GM23338 (cell line): ENCODE results near the gene CDK2. TPM values are rescaled to one million over a fixed set of nuclear protein-coding genes. Genes with fewer than 3 reads are reported as not detected.

Experiments used
- ATAC-seq: fragments of 200-7000 bp; cut with Tn5 transposase; 3 replicates; pipeline ENCODE4 v1.9.1; 2020
- DNase-seq: peaks from one replicate; pipeline ENCODE4 v3.0.0-alpha.2; 2015; ENCODE audit warnings: low spot score
- H2AFZ ChIP-seq: fragments of 200-600 bp; sonication (generic); 2 replicates; pipeline ENCODE4 v1.8.0; 2016; ENCODE audit warnings: antibody characterized with exemption, mild to moderate bottlenecking, moderate library complexity
- H3F3A ChIP-seq: fragments of 200-600 bp; sonication (generic); replicated peaks from 2 replicates; pipeline ENCODE4 v1.8.0; 2017; ENCODE audit warnings: antibody characterized with exemption, mixed run types, low read depth
- H3K27ac ChIP-seq: fragments of 200-600 bp; sonication (generic); 2 replicates; pipeline ENCODE4 v1.6.1; 2016; ENCODE audit warnings: low read depth
- H3K27me3 ChIP-seq: fragments of 200-600 bp; sonication (generic); 2 replicates; pipeline ENCODE4 v1.8.0; 2016; ENCODE audit warnings: mild to moderate bottlenecking, mixed run types, moderate library complexity; ENCODE audit not compliant: insufficient read depth
- H3K36me3 ChIP-seq: fragments of 200-600 bp; sonication (generic); 2 replicates; pipeline ENCODE4 v1.8.0; 2016; ENCODE audit warnings: mild to moderate bottlenecking; ENCODE audit not compliant: insufficient read depth
- H3K4me1 ChIP-seq: fragments of 200-600 bp; sonication (generic); 2 replicates; pipeline ENCODE4 v1.8.0; 2016; ENCODE audit warnings: mild to moderate bottlenecking, moderate library complexity; ENCODE audit not compliant: insufficient read depth
- H3K4me2 ChIP-seq: fragments of 200-600 bp; sonication (generic); 2 replicates; pipeline ENCODE4 v1.7.1; 2017; ENCODE audit warnings: mixed run types
- H3K4me3 ChIP-seq: fragments of 200-600 bp; sonication (generic); 2 replicates; pipeline ENCODE4 v1.6.1; 2016; ENCODE audit warnings: mixed run types
- H3K79me2 ChIP-seq: fragments of 200-600 bp; sonication (generic); replicated peaks from 2 replicates; pipeline ENCODE4 v1.8.0; 2017; ENCODE audit warnings: mild to moderate bottlenecking; ENCODE audit not compliant: insufficient read depth
- H3K9me2 ChIP-seq: fragments of 200-600 bp; sonication (generic); 2 replicates; pipeline ENCODE4 v1.8.0; 2017; ENCODE audit not compliant: insufficient read depth
- H4K20me1 ChIP-seq: fragments of 200-600 bp; sonication (generic); replicated peaks from 2 replicates; pipeline ENCODE4 v1.8.0; 2017; ENCODE audit warnings: mild to moderate bottlenecking; ENCODE audit not compliant: insufficient read depth
- H3K27ac Mint-ChIP-seq: 2 replicates; pipeline ENCODE4 v1.8.0; 2020; ENCODE audit warnings: inconsistent platforms, mild to moderate bottlenecking, moderate library complexity, mixed read lengths
- H3K27me3 Mint-ChIP-seq: 3 replicates; pipeline ENCODE4 v1.8.0; 2022; ENCODE audit warnings: low read depth, mild to moderate bottlenecking, moderate library complexity, mixed read lengths, inconsistent platforms; ENCODE audit not compliant: insufficient read depth, poor library complexity
- H3K36me3 Mint-ChIP-seq: 3 replicates; pipeline ENCODE4 v1.8.0; 2021; ENCODE audit warnings: low read depth, mild to moderate bottlenecking, inconsistent platforms, moderate library complexity, mixed read lengths
- H3K4me1 Mint-ChIP-seq: 3 replicates; pipeline ENCODE4 v1.8.0; 2020; ENCODE audit warnings: mild to moderate bottlenecking, inconsistent platforms, mixed read lengths
- H3K4me3 Mint-ChIP-seq: 3 replicates; pipeline ENCODE4 v1.8.0; 2021; ENCODE audit warnings: moderate library complexity, mild to moderate bottlenecking, inconsistent platforms, mixed read lengths
- H3K9me3 Mint-ChIP-seq: 3 replicates; pipeline ENCODE4 v1.8.0; 2020; ENCODE audit warnings: moderate library complexity, mild to moderate bottlenecking, inconsistent platforms, mixed read lengths
- CREB1 ChIP-seq: fragments of 250-450 bp; sonication (Bioruptor Pico); IDR thresholded peaks from 2 replicates; pipeline ENCODE4 v1.5.0; 2020; ENCODE audit warnings: low read depth, mild to moderate bottlenecking, moderate library complexity
- CTCF ChIP-seq, 2 experiments: fragments of 200-600 bp in 1 of 2; sonication (generic) in 1 of 2; conservative IDR thresholded peaks; 2 replicates each; pipeline versions ENCODE4 v1.5.1 to v1.6.1; 2016 to 2017; ENCODE audit warnings: antibody characterized with exemption in 2 of 2, low read depth in 2 of 2, mild to moderate bottlenecking in 2 of 2, moderate library complexity in 1 of 2
- ETS1 ChIP-seq: IDR thresholded peaks from 2 replicates; pipeline ENCODE4 v1.6.1; 2016; ENCODE audit warnings: antibody characterized with exemption
- EZH2 ChIP-seq: fragments of 200-600 bp; sonication (generic); IDR thresholded peaks from one replicate; pipeline ENCODE4 v1.8.0; 2017; ENCODE audit warnings: antibody characterized with exemption, mild to moderate bottlenecking, low read depth; ENCODE audit not compliant: unreplicated experiment
- EZH2phosphoT487 ChIP-seq: fragments of 200-600 bp; sonication (generic); IDR thresholded peaks from one replicate; pipeline ENCODE4 v1.8.1; 2018; ENCODE audit warnings: antibody characterized with exemption; ENCODE audit not compliant: unreplicated experiment
- JUNB ChIP-seq: IDR thresholded peaks from one replicate; pipeline ENCODE4 v1.6.1; 2016; ENCODE audit warnings: antibody characterized with exemption; ENCODE audit not compliant: unreplicated experiment
- NANOG ChIP-seq: IDR thresholded peaks from 2 replicates; pipeline ENCODE4 v1.6.1; 2016; ENCODE audit warnings: antibody characterized with exemption, borderline replicate concordance
- POLR2AphosphoS5 ChIP-seq: IDR thresholded peaks from 2 replicates; pipeline ENCODE4 v1.6.1; 2016; ENCODE audit warnings: antibody characterized with exemption, low read depth
- REST ChIP-seq: IDR thresholded peaks from one replicate; pipeline ENCODE4 v1.6.1; 2018; ENCODE audit warnings: antibody characterized with exemption; ENCODE audit not compliant: unreplicated experiment
- STAT1 ChIP-seq: IDR thresholded peaks from one replicate; pipeline ENCODE4 v1.6.1; 2016; ENCODE audit warnings: antibody characterized with exemption; ENCODE audit not compliant: unreplicated experiment
- ZNF114 ChIP-seq: fragments of 250-450 bp; sonication (Bioruptor Pico); IDR thresholded peaks from 2 replicates; pipeline ENCODE4 v1.5.0; 2020; ENCODE audit warnings: mild to moderate bottlenecking, moderate library complexity
- polyA plus RNA-seq: library from polyadenylated mRNA; unstranded; fragments of >200 nt; fragmentation: Nextera tagmentation; extraction: Ambion mirVana; gene quantifications from 2 replicates; pipeline ENCODE4 v1.2.1, GENCODE V29; 2016
- total RNA-seq: library from RNA; depleted of rRNA; stranded (reverse); fragments of >200 nt; shearing (Covaris generic); gene quantifications from 2 replicates; pipeline ENCODE4 v1.2.3, GENCODE V29; 2014

The CDK2 gene
- total and polyA plus RNA-seq, 2 experiments from 2014 or later = 15.2 to 31.0 TPM

GRCh38 chr12:55946553-55946952 lies 20.1 kb upstream of the CDK2 start:
- ATAC-seq (no peak), DNase-seq (no peak)
- Mint-ChIP-seq H3K4me3 (no peak overlapping the region), H3K9me3 (no peaks in the 10 kb centered on the region), H3K27ac (no peak overlapping the region), H3K36me3 (no peaks in the 10 kb centered on the region), H3K27me3 (peaks cover 2% of the 10 kb centered on the region), H3K4me1 (no peaks in the 10 kb centered on the region)
- H3K27me3 ChIP-seq = no peaks in the 10 kb centered on the region
- H3K9me2 ChIP-seq = no peaks in the 10 kb centered on the region
- TF ChIP-seq NANOG (no peak), EZH2phosphoT487 (no peak)
- no peaks in the 10 kb centered on the region for H3K79me2 ChIP-seq
- no peaks in the 10 kb centered on the region for H3K36me3 ChIP-seq
- no peak overlapping the region for H3K27ac ChIP-seq
- 0 out of 2 replicates have a peak, but pooled peaks cover 3% of the 10 kb centered on the region for H3F3A ChIP-seq
- no peak overlapping the region for H3K4me3 ChIP-seq
- no peak overlapping the region for H3K4me2 ChIP-seq
- no peaks in the 10 kb centered on the region for H3K4me1 ChIP-seq
- no peak overlapping the region for H2AFZ ChIP-seq
- H4K20me1 ChIP-seq = no peaks in the 10 kb centered on the region; the same call in 1 of the 2 replicates

GRCh38 chr12:55955344-55955743 lies 11.3 kb upstream of the CDK2 start:
- H3K9me2 ChIP-seq = no peaks in the 10 kb centered on the region
- H3K36me3 ChIP-seq = 0 out of 2 replicates have a peak, but pooled peaks cover 4% of the 10 kb centered on the region
- 0 out of 2 replicates have a peak, but pooled peaks cover 3% of the 10 kb centered on the region for H3F3A ChIP-seq
- Mint-ChIP-seq H3K36me3 (peaks cover 12% of the 10 kb centered on the region), H3K27ac (no peak overlapping the region), H3K4me3 (no peak overlapping the region), H3K9me3 (no peaks in the 10 kb centered on the region), H3K4me1 (no peaks in the 10 kb centered on the region), H3K27me3 (no peaks in the 10 kb centered on the region)
- no peak overlapping the region for H3K4me2 ChIP-seq
- no peak overlapping the region for H3K4me3 ChIP-seq
- ATAC-seq (no peak), DNase-seq (no peak)
- no peaks in the 10 kb centered on the region for H3K79me2 ChIP-seq
- no peaks in the 10 kb centered on the region for H3K27me3 ChIP-seq
- H3K27ac ChIP-seq = no peak overlapping the region
- no peaks in the 10 kb centered on the region for H4K20me1 ChIP-seq
- H3K4me1 ChIP-seq = no peaks in the 10 kb centered on the region
- H2AFZ ChIP-seq = no peak overlapping the region
- TF ChIP-seq STAT1 = no peak
- TF ChIP-seq CREB1 (CRISPR knock-in tag) = no peak
- TF ChIP-seq ETS1 = no peak
- no peak for TF ChIP-seq ZNF114
- no peak for TF ChIP-seq POLR2AphosphoS5
- TF ChIP-seq JUNB = no peak
- no peak for TF ChIP-seq CTCF (conservative IDR thresholded peaks at IDR 0.05; ENCODE audit: low read depth in 2 of 2)
- TF ChIP-seq REST = no peak
- TF ChIP-seq EZH2phosphoT487 = no peak
- TF ChIP-seq EZH2 = no peak
